Common myeloid progenitor, CD34-positive (primary cell): ENCODE data around the gene RP2.
A peak's percentile ranks its signal among the peaks of the same experiment; 100 is the strongest.

Experiments used
- CTCF ChIA-PET: fragments of 350-600 bp; sonication (Branson Sonifier 250); formaldehyde crosslinking; loops from one replicate; lab custom pipeline; 2021; ENCODE audit warnings: antibody characterized with exemption; lab: Charles Lee
- POLR2A ChIA-PET: fragments of 350-600 bp; sonication (Branson Sonifier 250); formaldehyde crosslinking; loops from one replicate; lab custom pipeline; 2021; ENCODE audit warnings: antibody characterized with exemption; lab: Charles Lee
- DNase-seq, 3 donors: peaks; one replicate each; pipeline versions ENCODE4 v3.0.0 to v3.0.0-alpha.2; 2013
- H3K27ac ChIP-seq, 2 experiments: 1 replicate in 1 of 2; 2 replicates in 1 of 2; pipeline ENCODE4 v1.7.0; 2013; ENCODE audit warnings: inconsistent platforms in 2 of 2, low read length in 2 of 2, mild to moderate bottlenecking in 2 of 2, low read depth in 1 of 2, moderate library complexity in 1 of 2; ENCODE audit not compliant: severe bottlenecking in 2 of 2, insufficient read depth in 1 of 2, poor library complexity in 1 of 2
- H3K27me3 ChIP-seq, 5 experiments: replicated peaks in 2 of 5; 1 replicate in 3 of 5; 2 replicates in 2 of 5; pipeline versions ENCODE4 v1.6.1 to v1.7.0; 2013; ENCODE audit warnings: low read length in 4 of 5, mild to moderate bottlenecking in 2 of 5, moderate library complexity in 2 of 5, inconsistent platforms in 1 of 5; ENCODE audit not compliant: insufficient read depth in 5 of 5, control insufficient read depth in 4 of 5
- H3K36me3 ChIP-seq, 4 experiments: 1 replicate in 2 of 4; 2 replicates in 2 of 4; pipeline versions ENCODE4 v1.6.1 to v1.7.0; 2013; ENCODE audit warnings: low read length in 3 of 4, control low read depth in 1 of 4, mild to moderate bottlenecking in 1 of 4; ENCODE audit not compliant: control insufficient read depth in 4 of 4, insufficient read depth in 4 of 4
- H3K4me1 ChIP-seq, 4 experiments: 1 replicate in 3 of 4; 2 replicates in 1 of 4; pipeline versions ENCODE4 v1.6.1 to v1.7.1; 2013; ENCODE audit warnings: low read length in 3 of 4, mild to moderate bottlenecking in 3 of 4, control low read depth in 1 of 4, inconsistent platforms in 1 of 4, moderate library complexity in 1 of 4; ENCODE audit not compliant: control insufficient read depth in 4 of 4, insufficient read depth in 4 of 4; ENCODE audit errors: control extremely low read depth in 1 of 4
- H3K4me3 ChIP-seq, 7 experiments: 1 replicate in 4 of 7; 2 replicates in 3 of 7; pipeline versions ENCODE4 v1.5.1 to v1.7.0; 2013; ENCODE audit warnings: mild to moderate bottlenecking in 7 of 7, low read length in 6 of 7, moderate library complexity in 6 of 7, inconsistent platforms in 2 of 7, low read depth in 2 of 7, control low read depth in 1 of 7; ENCODE audit not compliant: insufficient read depth in 4 of 7, control insufficient read depth in 1 of 7; ENCODE audit errors: extremely low read depth in 1 of 7
- H3K9me3 ChIP-seq, 5 experiments: 1 replicate in 4 of 5; 2 replicates in 1 of 5; pipeline versions ENCODE4 v1.6.1 to v1.7.1; 2013; ENCODE audit warnings: low read length in 4 of 5, mild to moderate bottlenecking in 2 of 5, inconsistent platforms in 1 of 5, low read depth in 1 of 5, moderate library complexity in 1 of 5; ENCODE audit not compliant: control insufficient read depth in 4 of 5, insufficient read depth in 2 of 5; ENCODE audit errors: control extremely low read depth in 1 of 5
- WGBS: methylation state at CpG from one replicate; pipeline ENCODE4 v1.1.5; 2013; ENCODE audit not compliant: insufficient coverage; 5-methylcytosine and 5-hydroxymethylcytosine counted together

The RP2 gene

DNA sequence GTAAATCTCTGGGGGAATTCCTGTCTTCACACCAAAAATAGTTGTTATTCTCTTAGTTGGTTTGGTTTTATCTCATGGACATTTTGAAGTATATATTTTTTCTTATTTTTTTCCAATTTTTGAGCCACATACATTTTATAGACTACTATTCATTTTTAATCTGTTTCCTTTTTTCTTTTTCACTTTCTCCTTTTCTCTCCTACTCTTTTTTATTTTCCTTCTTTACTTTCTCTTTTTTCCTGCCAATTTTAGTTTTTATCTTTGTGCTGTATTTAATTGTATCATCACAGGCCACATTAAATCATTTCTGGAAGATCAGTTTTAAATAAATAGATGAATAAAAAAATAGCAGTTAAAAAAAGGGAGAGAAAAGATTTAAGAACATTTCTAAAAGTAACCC, 61.4 kb downstream of the RP2 start:
- Histone ChIP-seq H3K4me1 (no peaks in the 10 kb centered on the region), H3K4me3 (no peak overlapping the region), H3K27me3 (peaks cover 0 to 7% (median 0%) of the 10 kb centered on the region in 5 experiments), H3K9me3 (no peaks in the 10 kb centered on the region), H3K27ac (no peak overlapping the region), H3K36me3 (no peaks in the 10 kb centered on the region)
- ChIA-PET CTCF (no interaction called here), POLR2A (no interaction called here)
- no peak for DNase-seq

DNA sequence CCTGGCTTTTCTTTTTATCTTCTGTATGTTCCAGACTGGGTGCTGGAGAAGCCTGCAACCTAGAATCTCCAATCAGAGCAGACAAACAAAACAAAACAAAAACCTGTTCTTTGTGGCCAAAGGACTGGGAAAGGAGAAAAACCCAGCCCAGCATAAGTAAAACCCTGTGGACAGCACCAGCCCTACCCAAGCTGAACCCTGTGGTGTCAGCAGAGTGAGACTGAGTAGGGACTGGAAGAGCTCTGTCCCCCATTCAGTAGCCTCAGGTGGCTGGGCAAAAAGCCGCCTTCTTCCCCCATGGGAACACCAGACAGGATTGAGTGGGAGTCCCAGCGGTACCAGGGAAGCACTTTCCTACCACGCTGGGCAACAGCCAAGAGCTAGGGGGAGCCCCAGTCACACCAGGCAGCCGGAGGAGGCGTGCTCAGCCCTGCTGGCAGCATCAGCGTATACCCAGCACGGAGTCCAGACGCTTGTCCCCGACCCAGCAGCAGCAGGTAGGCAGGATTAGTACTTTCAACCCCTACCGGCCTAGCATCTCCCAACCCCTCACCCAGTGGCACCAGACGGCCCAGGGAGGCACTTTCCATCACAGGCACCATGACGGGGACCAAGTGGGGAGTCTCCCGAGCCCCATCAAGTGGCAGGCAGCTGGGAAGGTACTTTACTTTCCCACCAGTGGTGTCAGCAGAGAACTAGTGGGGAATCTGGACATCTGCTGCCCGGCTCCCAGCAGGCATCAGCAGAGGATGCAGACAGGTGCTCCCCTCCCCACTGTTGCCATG, 66.8 kb downstream of the RP2 start:
- POLR2A ChIA-PET: no interaction called here
- DNase-seq: peak; percentile 60 to 77 (median 72)
- Histone ChIP-seq H3K4me1 (peaks cover 0 to 6% (median 4%) of the 10 kb centered on the region in 4 experiments), H3K9me3 (no peaks in the 10 kb centered on the region), H3K27me3 (peaks cover 0 to 12% (median 0%) of the 10 kb centered on the region in 5 experiments), H3K36me3 (no peaks in the 10 kb centered on the region), H3K4me3 (peak overlapping the region; percentile 38 to 81 (median 58)), H3K27ac (no peak overlapping the region)
- WGBS: 15% methylated on average over 11 of the region's 14 CpGs
- CTCF ChIA-PET: interaction anchor here (0.6 to 2.2 kb wide), 19 partner anchors 9 to 242 kb away, joined by 3 to 10 read pairs (median 3); partner anchors contain the start of gene JADE3

DNA sequence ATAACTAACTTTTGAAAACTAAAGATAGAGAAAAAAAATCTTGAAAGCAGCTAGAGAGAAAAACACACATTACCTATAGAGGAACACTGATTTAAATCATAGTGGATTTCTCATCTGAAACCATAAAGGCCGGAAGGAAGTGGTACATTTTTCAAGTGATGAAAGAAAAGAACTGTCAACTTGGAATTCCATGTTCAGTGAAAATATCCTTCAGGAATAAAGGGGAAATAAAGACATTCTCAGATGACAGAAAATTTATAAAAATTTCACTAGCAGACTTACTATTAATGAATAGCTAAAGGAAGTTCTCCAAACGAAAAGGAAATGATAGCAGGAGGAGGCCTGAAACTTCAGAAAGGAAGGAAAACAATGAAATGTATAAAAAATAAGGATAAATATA, 67.8 kb downstream of the RP2 start:
- Histone ChIP-seq H3K9me3 (no peaks in the 10 kb centered on the region), H3K27ac (no peak overlapping the region), H3K4me3 (no peak overlapping the region), H3K27me3 (peaks cover 0 to 12% (median 0%) of the 10 kb centered on the region in 5 experiments), H3K4me1 (peaks cover 0 to 6% (median 4%) of the 10 kb centered on the region in 4 experiments), H3K36me3 (no peaks in the 10 kb centered on the region)
- ChIA-PET CTCF (interaction anchor here (0.8 to 2.2 kb wide), 9 partner anchors 11 to 189 kb away, joined by 3 to 10 read pairs (median 3); no protein-coding TSS in a partner anchor), POLR2A (no interaction called here)
- no peak for DNase-seq
- no CpG with 5 or more reads among the region's 2 CpGs for WGBS

DNA sequence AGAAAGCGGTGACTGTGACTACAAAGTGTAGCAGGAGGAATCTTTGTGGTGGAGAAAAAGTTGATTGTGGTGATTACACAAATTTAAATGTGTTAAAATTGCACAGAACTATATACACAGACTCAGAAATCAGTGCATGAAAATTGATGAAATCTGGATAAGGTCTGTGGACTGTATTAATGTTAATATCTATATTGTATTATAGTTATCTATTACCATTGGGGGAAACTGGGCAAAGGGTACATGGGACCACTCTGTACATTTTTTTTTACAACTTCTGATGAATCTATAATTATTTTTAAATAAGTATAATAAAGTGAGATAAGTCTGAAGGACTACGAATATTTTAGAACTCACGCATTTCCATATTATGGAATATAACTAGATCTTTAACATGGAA, 73.6 kb downstream of the RP2 start:
- Histone ChIP-seq H3K4me1 (peaks cover 0 to 15% (median 5%) of the 10 kb centered on the region in 4 experiments), H3K4me3 (no peak overlapping the region), H3K9me3 (peaks cover 0 to 2% (median 0%) of the 10 kb centered on the region in 5 experiments), H3K27me3 (peaks cover 0 to 8% (median 0%) of the 10 kb centered on the region in 5 experiments), H3K27ac (no peak overlapping the region), H3K36me3 (no peaks in the 10 kb centered on the region)
- ChIA-PET CTCF (interaction anchor here (0.8 kb wide), 1 partner anchor 11 kb away, joined by 3 read pairs; no protein-coding TSS in a partner anchor), POLR2A (no interaction called here)
- no CpG with 5 or more reads among the region's 3 CpGs for WGBS
- no peak for DNase-seq

DNA sequence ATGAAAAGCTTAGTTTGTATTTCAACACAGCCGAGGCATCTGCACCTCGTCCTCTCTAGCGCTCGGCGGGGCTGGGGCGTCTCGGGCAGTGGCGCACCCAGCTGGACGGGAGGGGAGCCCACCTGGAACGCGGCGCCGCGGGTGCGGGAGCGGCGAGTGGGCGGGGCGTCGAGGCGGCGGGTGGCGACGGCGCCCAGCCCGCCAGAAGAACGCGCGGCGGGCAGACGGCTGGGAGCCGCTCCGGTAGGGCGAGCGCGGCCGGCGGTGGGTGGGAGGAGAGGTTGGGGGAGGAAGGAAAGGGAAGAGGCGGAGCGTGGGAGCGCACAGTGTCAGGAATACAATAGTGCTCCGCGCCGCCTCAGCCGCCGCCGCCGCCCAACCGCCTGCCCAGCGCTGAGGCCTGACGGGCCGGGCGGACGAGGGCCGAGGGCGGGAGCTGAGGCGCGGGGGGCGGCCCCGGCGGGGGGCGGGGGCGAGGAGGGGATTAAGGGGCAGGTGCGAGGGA, 75.3 kb downstream of the RP2 start, which contains the start of gene JADE3:
TSS of gene JADE3 (plus strand) at position 324 of the 505 bp plus-strand sequence. CDS start 72,474 bp downstream, outside the sequence.
- H3K9me3 ChIP-seq: peaks cover 0 to 2% (median 0%) of the 10 kb centered on the region in 5 experiments
- peak; percentile 62 to 75 (median 64) for DNase-seq
- no peaks in the 10 kb centered on the region for H3K36me3 ChIP-seq
- CTCF ChIA-PET: interaction anchor here (1.0 to 2.0 kb wide), 5 partner anchors 9 to 181 kb away, joined by 3 to 9 read pairs (median 3); no protein-coding TSS in a partner anchor
- peak within 1 kb of the TSS; percentile 61 to 82 (median 73) for H3K4me3 ChIP-seq
- peak within 1 kb of the TSS in 1 of 2 experiments; percentile 75 for H3K27ac ChIP-seq
- WGBS: 43% methylated on average over 27 of the region's 64 CpGs
- POLR2A ChIA-PET: interaction anchor here (0.9 kb wide), 1 partner anchor 40 kb away, joined by 3 read pairs; no protein-coding TSS in a partner anchor
- peaks cover 0 to 8% (median 0%) of the 10 kb centered on the region in 5 experiments for H3K27me3 ChIP-seq
- H3K4me1 ChIP-seq: peaks cover 0 to 15% (median 5%) of the 10 kb centered on the region in 4 experiments

DNA sequence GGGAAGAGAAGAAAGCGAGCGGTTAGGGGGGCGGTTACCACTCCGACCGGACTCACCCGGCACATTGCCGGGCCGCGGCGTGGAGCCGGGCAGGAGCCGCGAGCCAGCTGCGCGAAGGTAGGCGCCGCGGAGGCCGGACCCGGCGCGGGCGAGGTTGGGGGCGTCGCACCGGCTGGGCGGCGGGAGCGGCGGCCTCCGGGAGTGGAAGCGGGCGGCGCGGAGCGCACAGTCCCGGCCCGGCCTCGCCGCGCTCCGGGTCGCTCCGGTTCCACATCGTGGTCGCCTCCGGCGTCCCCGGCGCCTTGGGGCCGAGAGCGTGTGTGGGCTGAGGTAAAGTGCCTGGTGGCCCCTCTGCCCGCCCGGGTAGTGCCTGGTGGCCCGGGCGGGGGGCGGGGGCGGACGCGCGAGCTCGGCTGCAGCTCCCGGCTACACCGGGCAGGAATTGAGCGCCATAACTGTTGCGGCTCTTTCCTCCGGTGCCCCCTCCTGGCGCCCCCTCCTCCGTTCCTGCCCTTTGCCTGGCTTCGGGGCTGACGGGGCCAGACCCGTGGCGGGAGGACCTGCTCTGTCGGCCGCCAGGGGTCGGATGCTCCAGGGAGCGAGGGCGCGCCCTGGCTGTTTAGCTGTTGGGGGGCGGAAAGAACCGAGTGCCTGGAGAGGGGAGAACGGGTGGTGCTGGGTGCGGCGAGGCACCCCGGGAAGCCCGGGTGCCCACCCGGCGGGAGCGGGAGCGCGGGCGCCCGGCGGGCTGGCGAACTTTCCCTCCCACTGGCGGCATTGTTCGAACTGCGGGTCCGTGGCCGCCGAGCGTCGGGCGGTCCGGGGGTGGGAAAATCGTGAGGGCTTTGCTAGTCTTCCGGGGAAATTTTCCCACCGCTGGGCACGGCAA, 76.0 kb downstream of the RP2 start:
- POLR2A ChIA-PET: interaction anchor here (0.8 to 0.9 kb wide), 2 partner anchors 39 to 65 kb away, joined by 3 read pairs; no protein-coding TSS in a partner anchor
- H3K27ac ChIP-seq: peak overlapping the region in 1 of 2 experiments; percentile 75

More for the DNA sequence above, 76.0 kb downstream of the RP2 start:
- 28% methylated on average over 81 of the region's 109 CpGs for WGBS
- Histone ChIP-seq H3K4me1 (peaks cover 0 to 16% (median 5%) of the 10 kb centered on the region in 4 experiments), H3K4me3 (peak overlapping the region; percentile 61 to 82 (median 73)), H3K27me3 (peaks cover 0 to 6% (median 0%) of the 10 kb centered on the region in 5 experiments), H3K9me3 (peaks cover 0 to 2% (median 0%) of the 10 kb centered on the region in 5 experiments), H3K36me3 (no peaks in the 10 kb centered on the region)
- CTCF ChIA-PET: interaction anchor here (1.0 to 2.0 kb wide), 7 partner anchors 9 to 181 kb away, joined by 3 to 9 read pairs (median 3); no protein-coding TSS in a partner anchor
- peak; percentile 65 to 76 (median 65) for DNase-seq
